HepG2 (cell line): ENCODE measurements around the gene CPT1B. TPM values are rescaled to one million over a fixed set of nuclear protein-coding genes. Genes with fewer than 3 reads are reported as not detected.
A peak's percentile ranks its signal among the peaks of the same experiment; 100 is the strongest.

Experiments used
- AFF4 ChIP-seq: sonication (generic); formaldehyde crosslinking; IDR thresholded peaks from 2 replicates; pipeline ENCODE4 v1.4.0; 2020; ENCODE audit warnings: missing genetic modification reagents
- ARNT2 ChIP-seq: sonication (generic); formaldehyde crosslinking; IDR thresholded peaks from 2 replicates; pipeline ENCODE4 v1.8.0; 2022; ENCODE audit warnings: mild to moderate bottlenecking, low read depth, missing genetic modification reagents, moderate library complexity
- CHD4 ChIP-seq: fragments of 200-600 bp; sonication (generic); IDR thresholded peaks from 2 replicates; pipeline ENCODE4 v1.7.0; 2017; ENCODE audit warnings: mild to moderate bottlenecking, low read length, borderline replicate concordance
- CTCF ChIP-seq: sonication (generic); formaldehyde crosslinking; IDR thresholded peaks from 2 replicates; pipeline ENCODE4 v1.5.0; 2020; ENCODE audit warnings: mild to moderate bottlenecking, missing genetic modification reagents, moderate library complexity
- MEIS2 ChIP-seq: sonication (generic); formaldehyde crosslinking; IDR thresholded peaks from 2 replicates; pipeline ENCODE4 v1.9.0; 2021; ENCODE audit warnings: mild to moderate bottlenecking, missing genetic modification reagents
- SPEN ChIP-seq: sonication (generic); formaldehyde crosslinking; IDR thresholded peaks from 2 replicates; pipeline ENCODE4 v1.5.1; 2020; ENCODE audit warnings: low read depth, mild to moderate bottlenecking, missing genetic modification reagents
- TFAP4 ChIP-seq: sonication (generic); IDR thresholded peaks from 2 replicates; pipeline ENCODE4 v1.6.1; 2016; ENCODE audit warnings: low read depth, borderline replicate concordance
- ZNF180 ChIP-seq: sonication (generic); formaldehyde crosslinking; IDR thresholded peaks from 2 replicates; pipeline ENCODE4 v1.4.0; 2020; ENCODE audit warnings: low read depth, missing genetic modification reagents, borderline replicate concordance
- ZNF224 ChIP-seq: sonication (generic); formaldehyde crosslinking; IDR thresholded peaks from 2 replicates; pipeline ENCODE4 v1.5.0; 2020; ENCODE audit warnings: mild to moderate bottlenecking, missing genetic modification reagents
- polyA plus RNA-seq, 8 experiments: library from polyadenylated mRNA; depleted of rRNA in 3 of 8; stranded (reverse) in 7 of 8; unstranded in 1 of 8; fragments of >200 nt; fragmentation: Illumina TruSeq in 4 of 8; extraction: Trizol in 4 of 8; gene quantifications; 2 replicates each; pipeline versions ENCODE4 v1.2.1 to v1.2.3, GENCODE V29; 2011 to 2016; ENCODE audit warnings: low read depth in 4 of 8, missing spikeins in 1 of 8, mixed read lengths in 1 of 8; ENCODE audit not compliant: insufficient read depth in 1 of 8
- total RNA-seq, 5 experiments: library from RNA; depleted of rRNA; stranded (reverse); fragments of >200 nt; fragmentation: Illumina TruSeq; extraction: Trizol; gene quantifications; 2 replicates each; pipeline ENCODE4 v1.2.3, GENCODE V29; 2016; ENCODE audit warnings: low read depth in 1 of 5
- TF ChIP-seq, protein P1 (sequence below): IDR thresholded peaks from 2 replicates; pipeline ENCODE4 v1.6.1; 2016; ENCODE audit warnings: low read depth, missing genetic modification reagents, missing compliant biosample characterization
- TF ChIP-seq, protein P2 (sequence below): sonication (generic); formaldehyde crosslinking; IDR thresholded peaks from 2 replicates; pipeline ENCODE4 v1.5.1; 2020; ENCODE audit warnings: missing genetic modification reagents, mild to moderate bottlenecking, borderline replicate concordance
- TF ChIP-seq, protein P3 (sequence below): sonication (generic); formaldehyde crosslinking; IDR thresholded peaks from 2 replicates; pipeline ENCODE4 v1.4.0; 2020; ENCODE audit warnings: mild to moderate bottlenecking, low read depth, missing genetic modification reagents

The CPT1B gene
- total and polyA plus RNA-seq, 2 of the 13 experiments (the other 11 are each of a cell fraction or from before 2014, with no cell fraction given), result 9.2 to 19.5 TPM

- TF ChIP-seq, protein P1, sequence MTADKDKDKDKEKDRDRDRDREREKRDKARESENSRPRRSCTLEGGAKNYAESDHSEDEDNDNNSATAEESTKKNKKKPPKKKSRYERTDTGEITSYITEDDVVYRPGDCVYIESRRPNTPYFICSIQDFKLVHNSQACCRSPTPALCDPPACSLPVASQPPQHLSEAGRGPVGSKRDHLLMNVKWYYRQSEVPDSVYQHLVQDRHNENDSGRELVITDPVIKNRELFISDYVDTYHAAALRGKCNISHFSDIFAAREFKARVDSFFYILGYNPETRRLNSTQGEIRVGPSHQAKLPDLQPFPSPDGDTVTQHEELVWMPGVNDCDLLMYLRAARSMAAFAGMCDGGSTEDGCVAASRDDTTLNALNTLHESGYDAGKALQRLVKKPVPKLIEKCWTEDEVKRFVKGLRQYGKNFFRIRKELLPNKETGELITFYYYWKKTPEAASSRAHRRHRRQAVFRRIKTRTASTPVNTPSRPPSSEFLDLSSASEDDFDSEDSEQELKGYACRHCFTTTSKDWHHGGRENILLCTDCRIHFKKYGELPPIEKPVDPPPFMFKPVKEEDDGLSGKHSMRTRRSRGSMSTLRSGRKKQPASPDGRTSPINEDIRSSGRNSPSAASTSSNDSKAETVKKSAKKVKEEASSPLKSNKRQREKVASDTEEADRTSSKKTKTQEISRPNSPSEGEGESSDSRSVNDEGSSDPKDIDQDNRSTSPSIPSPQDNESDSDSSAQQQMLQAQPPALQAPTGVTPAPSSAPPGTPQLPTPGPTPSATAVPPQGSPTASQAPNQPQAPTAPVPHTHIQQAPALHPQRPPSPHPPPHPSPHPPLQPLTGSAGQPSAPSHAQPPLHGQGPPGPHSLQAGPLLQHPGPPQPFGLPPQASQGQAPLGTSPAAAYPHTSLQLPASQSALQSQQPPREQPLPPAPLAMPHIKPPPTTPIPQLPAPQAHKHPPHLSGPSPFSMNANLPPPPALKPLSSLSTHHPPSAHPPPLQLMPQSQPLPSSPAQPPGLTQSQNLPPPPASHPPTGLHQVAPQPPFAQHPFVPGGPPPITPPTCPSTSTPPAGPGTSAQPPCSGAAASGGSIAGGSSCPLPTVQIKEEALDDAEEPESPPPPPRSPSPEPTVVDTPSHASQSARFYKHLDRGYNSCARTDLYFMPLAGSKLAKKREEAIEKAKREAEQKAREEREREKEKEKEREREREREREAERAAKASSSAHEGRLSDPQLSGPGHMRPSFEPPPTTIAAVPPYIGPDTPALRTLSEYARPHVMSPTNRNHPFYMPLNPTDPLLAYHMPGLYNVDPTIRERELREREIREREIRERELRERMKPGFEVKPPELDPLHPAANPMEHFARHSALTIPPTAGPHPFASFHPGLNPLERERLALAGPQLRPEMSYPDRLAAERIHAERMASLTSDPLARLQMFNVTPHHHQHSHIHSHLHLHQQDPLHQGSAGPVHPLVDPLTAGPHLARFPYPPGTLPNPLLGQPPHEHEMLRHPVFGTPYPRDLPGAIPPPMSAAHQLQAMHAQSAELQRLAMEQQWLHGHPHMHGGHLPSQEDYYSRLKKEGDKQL (CRISPR knock-in tag), result 0 out of 2 replicates have a peak, but pooled peaks have one; percentile 46
- TF ChIP-seq ZNF180 (CRISPR knock-in tag) (no peak), SPEN (peak; percentile 79; the same call in 1 of the 2 replicates), ARNT2 (CRISPR knock-in tag) (0 out of 2 replicates have a peak, but pooled peaks have one; percentile 29), ZNF224 (CRISPR knock-in tag) (no peak), CTCF (CRISPR knock-in tag) (peak; percentile 24; the same call in 1 of the 2 replicates), TFAP4 (peak; percentile 82; the same call in 1 of the 2 replicates), MEIS2 (CRISPR knock-in tag) (0 out of 2 replicates have a peak, but pooled peaks have one; percentile 15), AFF4 (CRISPR knock-in tag) (0 out of 2 replicates have a peak, but pooled peaks have one; percentile 17), CHD4 (0 out of 2 replicates have a peak, but pooled peaks have one; percentile 53)
- TF ChIP-seq, protein P2, sequence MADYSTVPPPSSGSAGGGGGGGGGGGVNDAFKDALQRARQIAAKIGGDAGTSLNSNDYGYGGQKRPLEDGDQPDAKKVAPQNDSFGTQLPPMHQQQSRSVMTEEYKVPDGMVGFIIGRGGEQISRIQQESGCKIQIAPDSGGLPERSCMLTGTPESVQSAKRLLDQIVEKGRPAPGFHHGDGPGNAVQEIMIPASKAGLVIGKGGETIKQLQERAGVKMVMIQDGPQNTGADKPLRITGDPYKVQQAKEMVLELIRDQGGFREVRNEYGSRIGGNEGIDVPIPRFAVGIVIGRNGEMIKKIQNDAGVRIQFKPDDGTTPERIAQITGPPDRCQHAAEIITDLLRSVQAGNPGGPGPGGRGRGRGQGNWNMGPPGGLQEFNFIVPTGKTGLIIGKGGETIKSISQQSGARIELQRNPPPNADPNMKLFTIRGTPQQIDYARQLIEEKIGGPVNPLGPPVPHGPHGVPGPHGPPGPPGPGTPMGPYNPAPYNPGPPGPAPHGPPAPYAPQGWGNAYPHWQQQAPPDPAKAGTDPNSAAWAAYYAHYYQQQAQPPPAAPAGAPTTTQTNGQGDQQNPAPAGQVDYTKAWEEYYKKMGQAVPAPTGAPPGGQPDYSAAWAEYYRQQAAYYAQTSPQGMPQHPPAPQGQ (CRISPR knock-in tag), result no peak
- TF ChIP-seq, protein P3, sequence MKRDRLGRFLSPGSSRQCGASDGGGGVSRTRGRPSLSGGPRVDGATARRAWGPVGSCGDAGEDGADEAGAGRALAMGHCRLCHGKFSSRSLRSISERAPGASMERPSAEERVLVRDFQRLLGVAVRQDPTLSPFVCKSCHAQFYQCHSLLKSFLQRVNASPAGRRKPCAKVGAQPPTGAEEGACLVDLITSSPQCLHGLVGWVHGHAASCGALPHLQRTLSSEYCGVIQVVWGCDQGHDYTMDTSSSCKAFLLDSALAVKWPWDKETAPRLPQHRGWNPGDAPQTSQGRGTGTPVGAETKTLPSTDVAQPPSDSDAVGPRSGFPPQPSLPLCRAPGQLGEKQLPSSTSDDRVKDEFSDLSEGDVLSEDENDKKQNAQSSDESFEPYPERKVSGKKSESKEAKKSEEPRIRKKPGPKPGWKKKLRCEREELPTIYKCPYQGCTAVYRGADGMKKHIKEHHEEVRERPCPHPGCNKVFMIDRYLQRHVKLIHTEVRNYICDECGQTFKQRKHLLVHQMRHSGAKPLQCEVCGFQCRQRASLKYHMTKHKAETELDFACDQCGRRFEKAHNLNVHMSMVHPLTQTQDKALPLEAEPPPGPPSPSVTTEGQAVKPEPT, result no peak
Measured at GRCh38 chr22:50569041-50569459, 9.2 kb downstream of the CPT1B start (continued).
